ENCODE measurements around the gene TMEM94. TPM values are rescaled to one million over a fixed set of nuclear protein-coding genes. Genes with fewer than 3 reads are reported as not detected.

TMEM94 gene
- total and polyA plus RNA-seq, 9 of the 15 experiments (the other 6 are each of a cell fraction or from before 2014, with no cell fraction given) = 0.35 to 48.1 (median 14.4) TPM

GRCh38 chr17:75498726-75499213 is 42.3 kb downstream of the TMEM94 start (continued):
- TF ChIP-seq ZBTB34 (CRISPR knock-in tag; IDR thresholded peaks at IDR 0.05) (no peak), ZBTB33 (CRISPR knock-in tag; IDR thresholded peaks at IDR 0.05) (peak; percentile 95), CTCF (IDR thresholded peaks at IDR 0.05 in 2 of 3, conservative IDR thresholded peaks at IDR 0.05 in 1 of 3; ENCODE audit: insufficient read depth in 2 of 3, low read depth in 1 of 3, low read length in 3 of 3) (peak; percentile 23 to 42 (median 24); a peak in 3 of 6 replicates), USF1 (CRISPR knock-in tag; IDR thresholded peaks at IDR 0.05) (no peak), HMBOX1 (IDR thresholded peaks at IDR 0.05) (no peak), ZNF707 (CRISPR knock-in tag; conservative IDR thresholded peaks at IDR 0.05) (no peak), ILK (tag; IDR thresholded peaks at IDR 0.05; ENCODE audit: borderline replicate concordance, low read depth) (no peak), IRF2 (CRISPR knock-in tag; IDR thresholded peaks at IDR 0.05) (no peak), BCLAF1 (IDR thresholded peaks at IDR 0.05; ENCODE audit: borderline replicate concordance in 1 of 2, control insufficient read depth in 1 of 2, low read depth in 2 of 2, low read length in 1 of 2) (no peak), AFF1 (IDR thresholded peaks at IDR 0.05; ENCODE audit: low read depth in 1 of 2, partially characterized antibody in 2 of 2) (no peak), LCOR (CRISPR knock-in tag; IDR thresholded peaks at IDR 0.05) (no peak)
